ENCODE measurements around the gene SLC2A11.
"Not testable (repeated sequence)": the region's sequence is repeated elsewhere in the genome, so short reads cannot be mapped to it uniquely, and the experiment has no call there.

DNA sequence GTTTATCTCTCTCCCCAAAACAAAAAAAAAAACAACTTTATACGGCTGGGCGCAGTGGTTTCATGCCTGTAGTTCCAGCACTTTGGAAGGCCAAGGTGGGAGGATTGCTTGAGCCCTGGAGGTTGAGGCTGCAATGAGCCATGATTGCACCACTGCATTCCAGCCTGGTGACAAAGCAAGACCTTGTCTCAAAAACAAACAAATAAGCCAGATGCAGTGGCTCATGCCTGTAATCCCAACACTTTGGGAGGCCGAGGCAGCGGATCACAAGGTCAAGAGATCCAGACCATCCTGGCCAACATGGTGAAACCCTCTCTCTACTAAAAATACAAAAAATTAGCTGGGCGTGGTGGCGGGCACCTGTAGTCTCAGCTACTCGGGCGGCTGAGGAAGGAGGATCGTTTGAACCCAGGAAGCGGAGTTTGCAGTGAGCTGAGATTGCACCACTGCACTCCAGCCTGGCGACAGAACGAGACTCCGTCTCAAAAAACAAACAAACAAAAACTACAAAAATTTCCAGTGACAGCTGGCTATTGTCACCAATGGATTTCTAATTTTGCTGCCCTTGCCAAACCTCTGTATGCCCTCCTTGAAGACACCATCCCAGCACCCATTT, 64.0 kb downstream of the SLC2A11 start:
- not testable (repeated sequence) for TF ChIP-seq PHF8 (IDR thresholded peaks at IDR 0.05; ENCODE audit: borderline replicate concordance, low read depth); REST (IDR thresholded peaks at IDR 0.05); CBX8 (IDR thresholded peaks at IDR 0.05); USF2 (IDR thresholded peaks at IDR 0.05); RFX5 (IDR thresholded peaks at IDR 0.05); EP300 (IDR thresholded peaks at IDR 0.05); HDAC2 (IDR thresholded peaks at IDR 0.05); RCOR1 (IDR thresholded peaks at IDR 0.05; ENCODE audit: low read depth, low read length); MAFK (IDR thresholded peaks at IDR 0.05; ENCODE audit: partially characterized antibody)
- TF ChIP-seq, protein P1, sequence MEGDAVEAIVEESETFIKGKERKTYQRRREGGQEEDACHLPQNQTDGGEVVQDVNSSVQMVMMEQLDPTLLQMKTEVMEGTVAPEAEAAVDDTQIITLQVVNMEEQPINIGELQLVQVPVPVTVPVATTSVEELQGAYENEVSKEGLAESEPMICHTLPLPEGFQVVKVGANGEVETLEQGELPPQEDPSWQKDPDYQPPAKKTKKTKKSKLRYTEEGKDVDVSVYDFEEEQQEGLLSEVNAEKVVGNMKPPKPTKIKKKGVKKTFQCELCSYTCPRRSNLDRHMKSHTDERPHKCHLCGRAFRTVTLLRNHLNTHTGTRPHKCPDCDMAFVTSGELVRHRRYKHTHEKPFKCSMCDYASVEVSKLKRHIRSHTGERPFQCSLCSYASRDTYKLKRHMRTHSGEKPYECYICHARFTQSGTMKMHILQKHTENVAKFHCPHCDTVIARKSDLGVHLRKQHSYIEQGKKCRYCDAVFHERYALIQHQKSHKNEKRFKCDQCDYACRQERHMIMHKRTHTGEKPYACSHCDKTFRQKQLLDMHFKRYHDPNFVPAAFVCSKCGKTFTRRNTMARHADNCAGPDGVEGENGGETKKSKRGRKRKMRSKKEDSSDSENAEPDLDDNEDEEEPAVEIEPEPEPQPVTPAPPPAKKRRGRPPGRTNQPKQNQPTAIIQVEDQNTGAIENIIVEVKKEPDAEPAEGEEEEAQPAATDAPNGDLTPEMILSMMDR (IDR thresholded peaks at IDR 0.05): not testable (repeated sequence)

All from A549 (cell line).